ENCODE data around the gene IER3.
"Not testable (repeated sequence)": the region's sequence is repeated elsewhere in the genome, so short reads cannot be mapped to it uniquely, and the experiment has no call there.

IER3 gene

GRCh38 chr6:30747300-30747687, 2.9 kb upstream of the IER3 start:
- DNase-seq: no peak

DNA sequence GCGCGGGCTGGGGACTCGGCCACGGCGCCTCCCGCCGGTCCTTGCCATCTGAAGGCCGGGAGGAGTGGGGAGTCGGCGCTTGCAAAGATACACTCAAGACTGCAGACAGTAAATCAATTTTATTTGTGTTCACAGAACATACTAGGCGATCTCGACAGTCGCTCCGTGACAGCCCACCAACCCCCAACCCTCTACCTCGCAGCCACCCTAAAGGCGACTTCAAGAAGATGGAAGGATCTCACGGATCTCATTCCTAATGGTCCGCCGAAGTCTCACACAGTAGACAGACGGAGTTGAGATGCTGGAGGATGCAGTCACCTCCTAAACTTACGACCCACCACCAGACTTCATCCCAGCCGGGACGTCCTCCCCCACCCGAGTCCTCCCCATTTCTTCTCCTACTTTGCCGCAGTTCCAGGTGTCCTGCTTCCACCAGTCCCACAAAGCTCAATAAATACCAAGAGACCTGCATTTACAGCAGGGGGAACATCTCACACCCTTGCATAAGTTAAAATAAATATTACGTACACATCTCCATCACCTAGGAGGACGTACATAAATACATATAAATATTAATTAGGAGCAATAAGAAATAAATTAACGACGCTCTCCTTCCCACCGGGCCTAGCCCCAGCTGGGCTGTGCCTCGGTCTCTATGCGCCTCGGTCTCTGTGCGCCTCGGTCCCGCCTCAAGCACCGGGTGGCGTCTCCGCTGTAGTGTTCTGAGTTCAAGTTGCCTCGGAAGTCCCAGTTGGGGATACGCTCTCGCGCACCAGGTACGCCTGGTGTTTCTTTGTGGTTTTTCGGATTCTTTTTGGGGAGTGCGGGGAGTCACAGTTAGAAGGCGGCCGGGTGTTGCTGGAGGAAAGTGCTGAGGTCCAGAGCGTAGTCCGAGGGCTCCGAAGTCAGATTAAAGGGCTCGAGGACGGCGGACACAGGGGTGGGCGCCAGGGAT, 971 bp downstream of the IER3 start:
- DNase-seq: peak; percentile 60

DNA sequence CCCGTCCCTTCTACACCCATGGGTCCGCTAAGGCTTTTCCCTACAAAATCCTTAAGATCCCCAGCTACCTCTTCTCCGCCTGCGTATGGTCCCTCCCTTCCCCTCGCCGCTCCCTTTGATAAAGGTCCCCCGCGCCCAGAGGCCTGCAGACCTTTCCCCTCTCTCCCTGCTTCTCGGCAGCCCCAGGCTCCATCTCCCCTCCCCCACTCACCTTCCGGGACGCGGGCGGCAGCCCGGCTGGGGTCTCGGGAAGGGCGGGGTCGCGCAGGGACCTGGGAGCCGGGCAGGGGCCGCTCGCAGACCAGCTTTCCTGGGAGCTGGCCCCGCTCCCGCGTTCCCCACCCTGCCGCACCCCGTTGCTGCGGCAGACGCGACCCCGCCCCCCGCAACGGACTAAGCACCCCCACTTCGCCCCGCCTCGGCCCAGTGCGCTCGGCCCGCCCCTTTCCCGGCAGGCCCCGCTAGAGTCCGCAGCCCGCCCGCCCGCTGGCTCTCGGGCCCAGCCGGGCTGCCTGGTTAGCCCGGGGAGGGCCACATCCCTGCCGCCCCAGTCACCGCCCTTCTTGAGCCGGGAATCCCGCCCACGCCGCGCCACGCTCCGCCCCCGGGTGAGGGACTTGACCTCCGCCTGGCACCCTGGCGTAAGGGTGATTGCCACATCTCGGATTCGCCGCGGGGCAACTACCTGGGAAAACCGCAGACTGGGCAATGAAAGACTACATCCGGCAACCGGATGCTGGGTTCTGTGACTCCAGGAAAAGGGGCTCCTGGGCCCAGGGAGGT, 1.8 kb downstream of the IER3 start, which contains the start of gene FLOT1:
Gene FLOT1, minus strand, starts transcription at position 372 of the 783 bp plus-strand sequence. CDS start 498 bp downstream, outside the sequence.
- DNase-seq: peak; percentile 98

DNA sequence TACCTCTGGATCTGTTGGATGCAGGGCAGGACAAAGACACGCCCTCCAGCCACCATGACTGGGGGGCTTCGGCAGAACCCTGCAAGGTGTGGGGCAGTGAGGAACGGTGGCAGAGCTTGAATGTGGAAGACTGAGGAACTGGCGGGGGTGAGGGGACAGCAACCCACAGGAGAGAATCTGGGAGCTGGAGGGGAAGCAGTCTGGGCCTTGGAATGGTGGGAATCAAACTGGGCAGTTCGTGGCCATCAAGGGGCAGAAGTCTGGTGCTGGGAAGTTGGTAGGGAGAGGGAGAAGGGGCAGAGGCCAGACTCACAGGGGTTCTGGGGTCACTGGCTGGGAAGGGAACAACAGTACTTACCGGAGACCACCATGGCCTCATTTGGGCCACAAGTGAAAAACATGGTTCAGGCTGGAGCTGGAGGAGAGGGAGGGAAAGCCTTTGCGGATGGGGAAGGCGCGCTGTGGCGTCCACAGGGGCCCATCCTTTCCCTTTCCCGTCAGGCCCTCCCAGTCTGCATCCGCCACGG, 2.5 kb downstream of the IER3 start:
- DNase-seq: peak; percentile 69

GRCh38 chr6:30741063-30741779, 3.1 kb downstream of the IER3 start:
- DNase-seq: peak; percentile 59

GRCh38 chr6:30740540-30740870, 3.8 kb downstream of the IER3 start:
- DNase-seq: no peak

- no peak for DNase-seq
Observed at GRCh38 chr6:30738532-30738931, 5.8 kb downstream of the IER3 start.

DNA sequence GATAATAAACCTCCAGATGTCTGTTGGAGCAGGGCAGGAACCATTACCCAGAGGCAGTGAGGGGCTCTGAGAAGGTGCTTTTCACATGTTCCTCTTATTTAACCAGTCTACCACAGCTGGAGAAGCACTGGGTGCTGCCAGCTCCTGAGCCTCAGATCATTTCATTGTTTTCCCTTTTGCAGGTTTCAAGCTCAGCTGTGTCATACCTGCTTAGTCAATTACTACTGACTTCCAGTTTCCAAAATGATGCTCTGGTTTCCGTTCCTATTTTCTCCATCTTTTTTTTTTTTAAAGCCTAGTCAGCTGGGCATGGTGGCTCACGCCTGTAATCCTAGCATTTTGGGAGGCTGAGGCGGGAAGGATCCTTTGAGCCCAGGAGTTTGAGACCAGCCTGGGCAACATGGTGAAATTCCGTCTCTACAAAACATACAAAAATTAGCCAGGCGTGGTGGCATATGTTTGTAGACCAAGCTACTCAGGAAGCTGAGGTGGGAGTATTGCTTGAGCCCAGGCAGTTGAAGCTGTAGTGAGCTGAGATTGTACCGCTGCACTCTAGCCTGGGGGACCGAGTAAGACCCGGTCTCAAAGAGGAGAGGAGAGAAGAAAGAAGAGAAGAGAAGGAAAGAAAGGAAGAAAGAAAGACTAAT, 8.6 kb downstream of the IER3 start:
- DNase-seq: peak; percentile 50

- DNase-seq: no peak
Observed at GRCh38 chr6:30732237-30732943, 12.0 kb downstream of the IER3 start.

DNA sequence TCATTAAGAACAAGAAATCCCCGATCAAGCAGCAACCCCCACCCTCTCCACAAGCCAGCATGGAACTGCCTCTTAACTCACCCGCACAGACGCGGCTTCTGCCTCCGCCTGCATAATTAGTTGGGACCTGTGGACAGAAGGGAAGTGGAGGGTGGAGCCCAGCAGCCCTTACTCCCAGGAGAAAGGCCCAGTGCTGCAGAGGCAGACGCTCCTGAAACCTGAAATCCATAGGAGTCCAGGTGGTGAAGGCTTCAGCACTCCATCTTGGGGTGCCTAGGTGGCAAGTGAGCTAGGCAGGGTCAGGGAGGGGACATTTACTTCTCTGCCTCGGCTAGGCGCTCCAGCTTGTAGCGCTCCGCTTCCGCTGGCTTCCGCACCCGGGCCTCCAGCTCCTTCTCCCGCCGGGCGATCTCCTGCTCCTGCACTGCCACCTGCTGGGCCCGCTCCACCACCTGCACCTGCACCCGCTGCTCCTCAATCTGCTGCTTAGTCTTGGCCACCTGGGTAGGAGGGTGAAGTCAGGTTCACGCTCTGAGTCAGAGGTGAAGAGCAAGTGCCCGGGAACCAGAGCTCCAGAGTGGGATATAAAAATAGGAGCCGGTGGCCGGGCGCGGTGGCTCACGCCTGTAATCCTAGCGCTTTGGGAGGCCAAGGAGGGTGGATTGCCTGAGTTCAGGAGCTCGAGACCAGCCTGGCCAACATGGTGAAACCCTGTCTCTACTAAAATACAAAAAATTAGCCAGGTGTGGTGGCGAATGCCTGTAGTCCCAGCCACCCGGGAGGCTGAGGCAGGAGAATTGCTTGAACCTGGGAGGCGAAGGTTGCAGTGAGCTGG, 13.5 kb downstream of the IER3 start:
- DNase-seq: peak; percentile 92

GRCh38 chr6:30727920-30728553, 16.3 kb downstream of the IER3 start:
- DNase-seq: no peak

DNA sequence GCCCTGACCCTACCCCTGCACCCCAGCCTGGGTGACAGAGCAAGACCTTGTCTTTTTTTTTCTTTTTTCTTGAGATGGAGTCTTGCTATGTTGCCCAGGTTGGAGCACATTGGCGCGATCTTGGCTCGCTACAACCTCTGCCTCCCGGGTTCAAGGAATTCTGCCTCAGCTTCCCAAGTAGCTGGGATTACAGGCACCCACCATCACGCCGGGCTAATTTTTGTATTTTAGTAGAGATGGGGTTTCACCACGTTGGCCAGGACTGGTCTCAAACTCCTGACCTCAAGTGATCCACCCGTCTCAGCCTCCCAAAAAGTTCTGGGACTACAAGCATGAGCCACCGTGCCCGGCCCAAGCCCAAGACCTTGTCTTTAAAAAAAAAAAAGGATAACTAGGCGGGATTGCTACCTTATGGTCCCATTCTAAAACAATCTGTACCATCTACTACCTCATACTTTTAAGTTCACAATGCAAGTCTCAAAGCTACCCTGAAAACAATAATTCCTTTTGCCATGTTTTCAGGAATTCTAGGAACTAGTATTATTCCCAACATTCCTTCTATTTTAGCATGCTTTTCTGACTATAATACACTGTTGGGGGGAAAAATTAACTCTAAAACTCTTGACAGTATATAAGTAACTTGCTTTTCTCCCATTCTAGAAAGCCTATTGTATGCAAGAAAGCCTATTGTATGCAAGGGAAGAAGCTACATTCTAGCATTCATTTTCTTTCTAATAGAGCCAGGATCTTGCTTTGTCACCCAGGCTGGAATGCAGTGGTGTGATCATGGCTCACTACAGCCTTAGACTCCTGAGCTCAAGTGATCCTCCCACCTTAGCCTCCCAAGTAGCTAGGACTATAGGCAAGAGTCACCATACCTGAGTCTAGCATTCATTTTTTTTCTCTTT, 17.6 kb downstream of the IER3 start:
- DNase-seq: peak; percentile 50

DNA sequence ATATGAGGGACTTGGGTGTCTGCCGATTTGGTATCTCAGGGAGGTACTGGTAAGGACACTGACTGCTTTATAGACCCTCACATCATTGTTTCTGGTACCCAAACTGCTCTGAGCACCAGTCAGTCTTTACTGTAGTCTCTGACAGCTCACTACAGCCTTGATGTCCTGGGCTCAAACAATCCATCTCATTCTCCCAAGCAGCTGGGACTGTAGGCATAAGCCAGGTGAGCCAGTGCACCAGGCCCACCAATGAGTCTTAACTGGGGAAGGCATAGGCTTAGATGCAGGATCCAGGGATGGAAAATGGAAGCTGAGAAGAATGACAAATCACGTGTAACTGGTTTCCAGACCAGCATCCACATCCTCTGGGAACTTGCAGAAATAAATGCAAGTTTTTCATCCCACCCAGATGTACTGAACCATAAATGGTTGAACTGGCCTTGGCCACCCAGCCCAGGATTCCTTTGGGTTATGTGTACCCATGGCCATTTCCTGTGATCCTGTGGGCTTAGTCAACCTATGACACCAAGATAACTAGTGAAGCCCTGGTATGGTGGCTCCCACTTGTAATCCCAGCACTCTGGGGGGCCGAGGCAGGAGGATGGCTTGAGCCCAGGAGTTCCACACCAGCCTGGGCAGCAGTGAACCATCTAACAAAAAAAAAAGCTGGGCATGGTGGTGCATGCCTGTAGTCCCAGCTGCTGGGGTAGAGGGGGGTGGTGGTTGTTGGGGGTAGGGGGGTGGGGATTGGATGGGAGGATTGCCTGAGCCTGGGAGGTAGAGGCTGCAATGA, 18.4 kb downstream of the IER3 start:
- DNase-seq: peak; percentile 54

DNA sequence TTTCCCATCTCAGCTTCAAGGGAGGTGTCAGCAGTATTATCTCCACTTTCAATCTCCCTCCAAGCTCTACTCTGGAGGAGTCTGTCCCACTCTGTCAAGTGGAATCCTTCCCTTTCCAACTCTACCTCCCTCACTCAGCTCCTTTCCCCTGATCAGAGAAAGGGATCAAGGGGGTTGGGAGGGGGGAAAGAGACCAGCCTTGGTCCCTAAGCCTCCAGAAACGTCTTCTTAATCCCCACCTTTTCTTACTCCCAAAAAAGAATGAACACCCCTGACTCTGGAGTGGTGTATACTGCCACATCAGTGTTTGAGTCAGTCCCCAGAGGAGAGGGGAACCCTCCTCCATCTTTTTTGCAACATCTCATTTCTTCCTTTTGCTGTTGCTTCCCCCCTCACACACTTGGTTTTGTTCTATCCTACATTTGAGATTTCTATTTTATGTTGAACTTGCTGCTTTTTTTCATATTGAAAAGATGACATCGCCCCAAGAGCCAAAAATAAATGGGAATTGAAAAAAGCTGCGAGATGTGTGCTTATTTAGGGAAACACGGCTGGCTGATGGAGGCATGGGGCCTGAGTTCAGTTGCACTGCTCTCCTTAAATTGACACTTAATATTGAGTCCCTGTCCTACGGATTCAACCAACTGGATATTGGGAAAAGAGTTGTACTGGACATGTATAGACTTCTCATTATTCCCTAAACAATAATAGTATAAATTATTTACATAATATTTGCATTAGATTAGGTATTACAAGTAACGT, 19.3 kb downstream of the IER3 start:
- DNase-seq: no peak

GRCh38 chr6:30723843-30724741, 20.3 kb downstream of the IER3 start:
- DNase-seq: peak; percentile 23

DNA sequence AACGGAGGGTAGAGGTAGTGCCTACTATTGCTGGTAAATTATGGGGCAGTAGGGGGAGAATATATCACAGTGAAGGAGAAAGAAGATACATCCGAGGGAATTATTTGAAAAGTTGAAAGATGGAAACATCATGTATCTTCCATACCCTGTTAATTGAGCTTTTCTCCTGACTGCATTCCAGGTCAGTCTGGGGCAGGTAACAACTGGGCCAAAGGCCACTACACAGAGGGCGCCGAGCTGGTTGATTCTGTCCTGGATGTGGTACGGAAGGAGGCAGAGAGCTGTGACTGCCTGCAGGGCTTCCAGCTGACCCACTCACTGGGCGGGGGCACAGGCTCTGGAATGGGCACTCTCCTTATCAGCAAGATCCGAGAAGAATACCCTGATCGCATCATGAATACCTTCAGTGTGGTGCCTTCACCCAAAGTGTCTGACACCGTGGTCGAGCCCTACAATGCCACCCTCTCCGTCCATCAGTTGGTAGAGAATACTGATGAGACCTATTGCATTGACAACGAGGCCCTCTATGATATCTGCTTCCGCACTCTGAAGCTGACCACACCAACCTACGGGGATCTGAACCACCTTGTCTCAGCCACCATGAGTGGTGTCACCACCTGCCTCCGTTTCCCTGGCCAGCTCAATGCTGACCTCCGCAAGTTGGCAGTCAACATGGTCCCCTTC, 21.0 kb downstream of the IER3 start:
- DNase-seq: not testable (repeated sequence)

Measured in stimulated activated CD4-positive, alpha-beta T cell treated with anti-CD3 and anti-CD28 coated beads, Interleukin-15, amount 100 ng/mL, for 24 hours (primary cell).